H1 (cell line): Measurements from ENCODE around the gene ZYG11B. TPM values are rescaled to one million over a fixed set of nuclear protein-coding genes. Genes with fewer than 3 reads are reported as not detected.

Experiments
- CTCF ChIA-PET: fragments of 300-600 bp; sonication (Branson Sonifier 250); formaldehyde crosslinking; loops from one replicate; lab custom pipeline; 2021; ENCODE audit not compliant: partially characterized antibody; lab: Charles Lee
- POLR2A ChIA-PET: fragments of 300-600 bp; sonication (Branson Sonifier 250); formaldehyde crosslinking; loops from one replicate; lab custom pipeline; 2021; ENCODE audit warnings: inconsistent platforms; ENCODE audit not compliant: partially characterized antibody; lab: Charles Lee
- DNase-seq, 2 experiments: peaks; one replicate each; pipeline versions ENCODE4 v3.0.0 to v3.0.0-alpha.2; 2010 to 2022; ENCODE audit warnings: low spot score in 2 of 2, low read depth in 1 of 2, mixed read lengths in 1 of 2
- FAIRE-seq: peaks from 2 replicates; lab custom pipeline; 2011; peaks lifted over from hg19 to GRCh38; lab: Jason Lieb, UNC
- H2AFZ ChIP-seq: 2 replicates; pipeline ENCODE4 v1.8.1; 2012; ENCODE audit warnings: low read length, inconsistent platforms
- H2AK5ac ChIP-seq: 2 replicates; pipeline ENCODE4 v1.6.1; 2013; ENCODE audit warnings: low read depth, low read length
- H2BK120ac ChIP-seq: replicated peaks from 2 replicates; pipeline ENCODE3; 2013; ENCODE audit warnings: low read depth, low read length, inconsistent platforms
- H2BK12ac ChIP-seq: 2 replicates; pipeline ENCODE4 v1.6.1; 2013; ENCODE audit warnings: low read depth, low read length
- H2BK15ac ChIP-seq: 2 replicates; pipeline ENCODE4 v1.6.1; 2013; ENCODE audit warnings: low read length
- H2BK20ac ChIP-seq: 2 replicates; pipeline ENCODE4 v1.6.1; 2013; ENCODE audit warnings: low read length
- H2BK5ac ChIP-seq: 2 replicates; pipeline ENCODE4 v1.6.1; 2013; ENCODE audit warnings: low read depth, low read length
- H3K14ac ChIP-seq: 2 replicates; pipeline ENCODE4 v1.6.1; 2013; ENCODE audit warnings: inconsistent platforms; ENCODE audit not compliant: insufficient read length
- H3K18ac ChIP-seq: 2 replicates; pipeline ENCODE4 v1.6.1; 2013; ENCODE audit warnings: low read length; ENCODE audit errors: extremely low read depth
- H3K23ac ChIP-seq: 2 replicates; pipeline ENCODE4 v1.6.1; 2013; ENCODE audit warnings: inconsistent platforms; ENCODE audit not compliant: insufficient read length
- H3K23me2 ChIP-seq: 2 replicates; pipeline ENCODE4 v1.6.1; 2013; ENCODE audit warnings: low read depth, low read length
- H3K27ac ChIP-seq: 2 replicates; pipeline ENCODE4 v1.6.1; 2011; ENCODE audit warnings: low read depth, low read length, inconsistent platforms
- H3K27me3 ChIP-seq, 4 experiments: replicated peaks in 1 of 4; 1 replicate in 1 of 4; 2 replicates in 3 of 4; pipeline versions ENCODE4 v1.6.1 to v1.8.1; 2011 to 2013; ENCODE audit warnings: low read length in 3 of 4, mild to moderate bottlenecking in 3 of 4, inconsistent platforms in 2 of 4, mixed read lengths in 2 of 4, moderate library complexity in 1 of 4; ENCODE audit not compliant: control insufficient read depth in 3 of 4, insufficient read depth in 3 of 4; ENCODE audit errors: extremely low read depth in 1 of 4
- H3K36me3 ChIP-seq, 4 experiments: 2 replicates each; pipeline versions ENCODE4 v1.6.1 to v1.8.1; 2011 to 2013; ENCODE audit warnings: mild to moderate bottlenecking in 4 of 4, low read length in 3 of 4, moderate library complexity in 2 of 4, control low read depth in 1 of 4, inconsistent platforms in 1 of 4; ENCODE audit not compliant: insufficient read depth in 4 of 4, control insufficient read depth in 2 of 4
- H3K4ac ChIP-seq: replicated peaks from 2 replicates; pipeline ENCODE3; 2013; ENCODE audit warnings: low read length, low read depth, mixed read lengths, inconsistent platforms; ENCODE audit not compliant: insufficient read length
- H3K4me1 ChIP-seq, 4 experiments: replicated peaks in 1 of 4; 1 replicate in 1 of 4; 2 replicates in 3 of 4; pipeline versions ENCODE4 v1.6.1 to v1.8.1; 2011 to 2013; ENCODE audit warnings: low read length in 3 of 4, inconsistent platforms in 2 of 4, mixed read lengths in 1 of 4; ENCODE audit not compliant: insufficient read depth in 4 of 4, control insufficient read depth in 3 of 4
- H3K4me2 ChIP-seq, 2 experiments: 2 replicates each; pipeline versions ENCODE4 v1.6.1 to v1.8.1; 2011 to 2013; ENCODE audit warnings: low read depth in 2 of 2, low read length in 2 of 2, control low read depth in 1 of 2, inconsistent platforms in 1 of 2, mild to moderate bottlenecking in 1 of 2; ENCODE audit not compliant: insufficient read depth in 1 of 2
- H3K4me3 ChIP-seq, 4 experiments: fragments of 200-600, 300-600 bp in 1 of 4; sonication (generic), shearing (Covaris generic), sonication (Bioruptor Twin) in 1 of 4; 2 replicates each; pipeline versions ENCODE4 v1.5.1 to v1.8.1; 2011 to 2016; ENCODE audit warnings: low read length in 4 of 4, low read depth in 3 of 4, control low read depth in 2 of 4, inconsistent platforms in 2 of 4, mild to moderate bottlenecking in 2 of 4, mixed read lengths in 1 of 4, moderate library complexity in 1 of 4; ENCODE audit not compliant: insufficient read depth in 2 of 4; ENCODE audit errors: extremely low read depth in 1 of 4
- H3K56ac ChIP-seq: replicated peaks from 2 replicates; pipeline ENCODE3; 2013; ENCODE audit warnings: low read depth, mild to moderate bottlenecking, mixed read lengths, low read length, inconsistent platforms; ENCODE audit not compliant: insufficient read length
- H3K79me1 ChIP-seq: 2 replicates; pipeline ENCODE4 v1.6.1; 2013; ENCODE audit warnings: low read depth, low read length, control low read depth
- H3K79me2 ChIP-seq, 2 experiments: 2 replicates each; pipeline versions ENCODE4 v1.6.1 to v1.8.1; 2012 to 2013; ENCODE audit warnings: low read length in 2 of 2, mild to moderate bottlenecking in 2 of 2, inconsistent platforms in 1 of 2; ENCODE audit not compliant: insufficient read depth in 2 of 2, control insufficient read depth in 1 of 2
- H3K9ac ChIP-seq, 4 experiments: replicated peaks in 1 of 4; 1 replicate in 1 of 4; 2 replicates in 3 of 4; pipeline versions ENCODE4 v1.6.1 to v1.8.1; 2011 to 2013; ENCODE audit warnings: low read depth in 3 of 4, low read length in 3 of 4, control low read depth in 2 of 4, mild to moderate bottlenecking in 2 of 4, moderate library complexity in 2 of 4, inconsistent platforms in 1 of 4; ENCODE audit errors: extremely low read depth in 1 of 4
- H3K9me3 ChIP-seq, 2 experiments: 2 replicates each; pipeline versions ENCODE4 v1.6.1 to v1.8.1; 2012 to 2013; ENCODE audit warnings: mild to moderate bottlenecking in 2 of 2, moderate library complexity in 2 of 2, control low read depth in 1 of 2, inconsistent platforms in 1 of 2, low read depth in 1 of 2, low read length in 1 of 2, mixed read lengths in 1 of 2; ENCODE audit not compliant: insufficient read depth in 2 of 2
- H4K20me1 ChIP-seq, 2 experiments: replicated peaks in 1 of 2; 2 replicates each; pipeline versions ENCODE3 to v1.8.1; 2011 to 2013; ENCODE audit warnings: inconsistent platforms in 2 of 2, low read length in 2 of 2, mild to moderate bottlenecking in 1 of 2; ENCODE audit not compliant: insufficient read depth in 2 of 2, control insufficient read depth in 1 of 2
- H4K5ac ChIP-seq: 2 replicates; pipeline ENCODE4 v1.6.1; 2013; ENCODE audit warnings: low read length, low read depth, mixed read lengths, inconsistent platforms; ENCODE audit not compliant: insufficient read length
- H4K8ac ChIP-seq: 2 replicates; pipeline ENCODE4 v1.8.0; 2013; ENCODE audit warnings: mild to moderate bottlenecking, moderate library complexity, low read length, inconsistent platforms; ENCODE audit not compliant: insufficient read depth; ENCODE audit errors: extremely low read depth
- H4K91ac ChIP-seq: replicated peaks from 2 replicates; pipeline ENCODE3; 2013; ENCODE audit warnings: low read length, mixed read lengths, inconsistent platforms; ENCODE audit not compliant: insufficient read length
- CEBPB ChIP-seq: IDR thresholded peaks from 2 replicates; pipeline ENCODE4 v1.6.1; 2012; ENCODE audit warnings: low read depth, low read length
- E2F6 ChIP-seq: IDR thresholded peaks from 2 replicates; pipeline ENCODE4 v1.6.1; 2012; ENCODE audit warnings: inconsistent platforms
- MAX ChIP-seq: IDR thresholded peaks from 2 replicates; pipeline ENCODE4 v1.6.1; 2012; ENCODE audit warnings: inconsistent platforms
- RAD21 ChIP-seq, 2 experiments: IDR thresholded peaks in 1 of 2; conservative IDR thresholded peaks in 1 of 2; 2 replicates each; pipeline ENCODE4 v1.6.1; 2011; ENCODE audit warnings: low read depth in 2 of 2, low read length in 2 of 2, improper control_type of control experiment in 1 of 2, inconsistent platforms in 1 of 2, mild to moderate bottlenecking in 1 of 2, moderate library complexity in 1 of 2
- RXRA ChIP-seq: IDR thresholded peaks from 2 replicates; pipeline ENCODE4 v1.6.1; 2011; ENCODE audit warnings: low read depth, mild to moderate bottlenecking, low read length, moderate library complexity; ENCODE audit not compliant: insufficient read depth
- SIRT6 ChIP-seq: IDR thresholded peaks from one replicate; pipeline ENCODE4 v1.7.1; 2012; ENCODE audit warnings: low read length, inconsistent platforms
- TAF7 ChIP-seq: optimal IDR thresholded peaks from 2 replicates; pipeline ENCODE3; 2011; ENCODE audit warnings: low read depth, mild to moderate bottlenecking, inconsistent platforms, low read length, moderate library complexity, borderline replicate concordance
- TCF12 ChIP-seq: IDR thresholded peaks from 2 replicates; pipeline ENCODE4 v1.6.1; 2011; ENCODE audit warnings: low read depth, mild to moderate bottlenecking, low read length
- TEAD4 ChIP-seq: IDR thresholded peaks from 2 replicates; pipeline ENCODE4 v1.6.1; 2012; ENCODE audit warnings: low read depth, low read length, inconsistent platforms, mixed read lengths
- WGBS, 2 experiments: shearing (Covaris generic) in 1 of 2; methylation state at CpG; one replicate each; pipeline versions ENCODE4 v1.1.6 to v1.1.7; 2013 to 2015; ENCODE audit warnings: low lambda C conversion rate in 2 of 2, mixed read lengths in 2 of 2, inconsistent platforms in 1 of 2, low coverage in 1 of 2, missing lambda C conversion rate in 1 of 2; ENCODE audit not compliant: insufficient replicate concordance in 2 of 2, insufficient coverage in 1 of 2, insufficient read length in 1 of 2; ENCODE audit errors: extremely low coverage in 1 of 2, missing lambda C conversion rate in 1 of 2; 5-methylcytosine and 5-hydroxymethylcytosine counted together
- polyA plus RNA-seq, 7 experiments: library from polyadenylated mRNA; depleted of rRNA in 3 of 7; stranded (reverse) in 5 of 7; unstranded in 2 of 7; fragments of >200 nt in 5 of 7; fragments of 200-250 nt in 2 of 7; gene quantifications; 1 replicate in 5 of 7; 2 replicates in 1 of 7; 4 replicates in 1 of 7; pipeline versions ENCODE4 v1.2.1 to v1.2.3, GENCODE V29; 2011 to 2013; ENCODE audit warnings: missing spikeins in 2 of 7, mixed read lengths in 2 of 7
- total RNA-seq: library from RNA; stranded (reverse); fragmentation: NEBNext Ultra II Directional; extraction: Animal tissue kit (Norgen Biotek cat#: 25700); gene quantifications from 2 replicates; pipeline ENCODE4 v1.2.1, GENCODE V29; 2021

ZYG11B gene
- total and polyA plus RNA-seq, 2 of the 8 experiments (the other 6 are each of a cell fraction or from before 2014, with no cell fraction given) = 4.4 to 20.9 TPM

GRCh38 chr1:52738148-52738547 is 11.9 kb downstream of the ZYG11B start:
- Histone ChIP-seq H3K9ac (no peak overlapping the region), H3K79me1 (no peaks in the 10 kb centered on the region), H3K27ac (no peak overlapping the region), H2BK120ac (no peak overlapping the region), H2BK15ac (no peak overlapping the region), H3K18ac (no peak overlapping the region), H3K79me2 (peaks cover 0 to 16% of the 10 kb centered on the region in 2 experiments; a peak in 2 of 4 replicates), H2AFZ (no peak overlapping the region), H4K20me1 (peaks cover 1 to 2% of the 10 kb centered on the region in 2 experiments), H3K4me3 (no peak overlapping the region), H2BK20ac (no peak overlapping the region), H3K14ac (no peak overlapping the region), H3K23me2 (no peaks in the 10 kb centered on the region), H3K4ac (no peak overlapping the region), H3K4me2 (no peak overlapping the region), H4K91ac (no peak overlapping the region), H3K23ac (no peak overlapping the region), H3K9me3 (peaks cover 0 to 3% of the 10 kb centered on the region in 2 experiments; a peak in 1 of 4 replicates), H4K8ac (no peak overlapping the region), H3K4me1 (no peaks in the 10 kb centered on the region), H3K56ac (no peak overlapping the region), H2BK5ac (no peak overlapping the region), H2BK12ac (no peak overlapping the region), H3K36me3 (no peaks in the 10 kb centered on the region; a peak in 1 of 8 replicates), H2AK5ac (no peak overlapping the region), H4K5ac (no peak overlapping the region), H3K27me3 (no peaks in the 10 kb centered on the region)
- TF ChIP-seq SIRT6 (no peak), MAX (no peak), RXRA (no peak), TCF12 (no peak), TAF7 (no peak), E2F6 (no peak), TEAD4 (no peak), CEBPB (no peak), RAD21 (IDR thresholded peaks at IDR 0.05 in 1 of 2, conservative IDR thresholded peaks at IDR 0.05 in 1 of 2; ENCODE audit: low read depth in 2 of 2, low read length in 2 of 2) (no peak)
- 90% methylated on average over 5 of the region's 5 CpGs; no CpG with 5 or more reads in 1 of the 2 experiments for WGBS, 2 experiments
- ChIA-PET POLR2A (interaction anchor here (1.6 kb wide), 1 partner anchor 11 kb away, joined by 7 read pairs; the partner anchor contains the start of gene ZYG11B), CTCF (interaction anchor here (0.6 kb wide), 1 partner anchor 84 kb away, joined by 3 read pairs; no protein-coding TSS in a partner anchor)
- FAIRE-seq (no peak), DNase-seq (no peak)
